Fibroblast of mammary gland (primary cell): ENCODE results near the gene TCF20.

Experiments used
- DNase-seq: peaks from one replicate; pipeline ENCODE4 v3.0.0-alpha.2; 2010; ENCODE audit warnings: low read depth
- H3K4me3 ChIP-seq: 2 replicates; pipeline ENCODE4 v1.5.1; 2011; ENCODE audit warnings: low read depth, mild to moderate bottlenecking, low read length, moderate library complexity; ENCODE audit not compliant: control insufficient read depth
- CTCF ChIP-seq: conservative IDR thresholded peaks from 2 replicates; pipeline ENCODE4 v1.5.1; 2011; ENCODE audit warnings: low read depth, low read length, inconsistent platforms; ENCODE audit not compliant: control insufficient read depth, insufficient read depth

Gene TCF20

DNA sequence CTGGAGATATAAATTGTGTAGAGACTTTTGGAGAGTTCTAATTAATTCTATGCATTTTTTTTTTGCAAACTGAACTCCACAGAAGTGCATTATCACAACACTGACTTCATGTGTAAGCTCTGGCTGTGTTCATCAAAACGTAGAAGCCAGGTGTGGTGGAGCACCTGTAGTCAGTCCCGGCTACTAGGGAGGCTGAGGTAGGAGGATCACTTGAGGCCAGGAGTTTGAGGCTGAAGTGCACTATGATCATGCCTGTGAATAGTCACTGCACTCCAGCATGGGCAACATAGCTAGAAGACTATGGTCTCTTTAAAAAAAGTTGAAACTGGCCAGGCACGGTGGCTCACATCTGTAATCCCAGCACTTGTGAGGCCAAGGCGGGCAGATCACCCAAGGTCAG is 20.6 kb downstream of the TCF20 start:
- H3K4me3 ChIP-seq = no peak overlapping the region
- no peak for TF ChIP-seq CTCF
- DNase-seq = no peak

GRCh38 chr22:42248995-42249394 is 21.5 kb downstream of the TCF20 start:
- no peak for DNase-seq
- H3K4me3 ChIP-seq = no peak overlapping the region
- TF ChIP-seq CTCF = no peak

DNA sequence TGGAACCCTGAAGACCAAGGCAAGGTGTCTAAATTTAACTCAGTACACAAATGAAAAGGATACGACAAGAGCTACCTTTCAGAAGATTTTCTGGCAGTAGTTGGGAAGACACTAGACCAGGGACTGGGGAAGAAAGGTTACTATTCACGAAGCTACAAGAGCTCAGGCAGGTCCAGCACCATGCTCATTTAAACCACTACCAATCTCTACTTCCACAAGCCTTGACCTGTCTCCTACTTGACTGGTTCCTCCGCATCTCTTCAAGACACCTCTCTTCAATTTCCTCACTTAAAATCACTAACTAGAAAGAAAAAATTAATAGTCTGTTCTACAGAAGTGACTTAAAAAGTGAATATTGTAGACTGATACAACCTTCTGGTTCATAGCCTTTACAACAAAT is 22.9 kb downstream of the TCF20 start:
- H3K4me3 ChIP-seq = no peak overlapping the region
- no peak for DNase-seq
- TF ChIP-seq CTCF = no peak

DNA sequence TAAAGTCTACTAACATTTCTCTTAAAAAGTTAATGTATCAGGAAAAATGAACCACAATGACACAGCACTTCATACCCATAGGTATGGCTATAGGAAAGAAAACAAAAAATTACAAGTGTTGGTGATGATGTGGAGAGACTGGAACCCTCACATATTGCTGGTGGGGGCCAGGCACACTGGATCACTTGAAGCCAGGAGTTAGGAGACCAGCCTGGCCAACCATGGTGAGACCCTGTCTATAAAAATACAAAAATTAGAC is 26.7 kb downstream of the TCF20 start:
- no peak for DNase-seq
- H3K4me3 ChIP-seq = no peak overlapping the region
- no peak for TF ChIP-seq CTCF

DNA sequence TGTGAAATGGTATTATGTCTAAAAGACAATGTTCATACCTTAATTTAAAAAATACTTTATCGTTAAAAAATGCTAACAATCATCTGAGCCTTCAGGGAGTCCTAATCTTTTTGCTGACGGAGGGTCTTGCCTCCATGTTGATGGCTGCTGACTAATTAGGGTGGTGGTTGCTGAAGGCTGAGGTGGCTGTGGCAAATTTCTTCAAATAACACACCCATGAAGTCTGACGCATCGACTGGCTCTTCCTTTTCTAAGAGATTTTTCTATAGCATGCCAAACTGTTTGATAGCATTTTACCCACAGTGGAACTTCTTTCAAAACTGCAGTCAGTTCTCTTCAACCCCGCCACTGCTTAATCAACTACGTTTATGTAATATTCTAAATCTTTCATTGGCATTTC is 33.6 kb downstream of the TCF20 start:
- no peak for TF ChIP-seq CTCF
- DNase-seq = no peak
- H3K4me3 ChIP-seq = no peak overlapping the region

- no peak overlapping the region for H3K4me3 ChIP-seq
- DNase-seq = no peak
- TF ChIP-seq CTCF = no peak
Measured at GRCh38 chr22:42236268-42236667, 34.2 kb downstream of the TCF20 start.

DNA sequence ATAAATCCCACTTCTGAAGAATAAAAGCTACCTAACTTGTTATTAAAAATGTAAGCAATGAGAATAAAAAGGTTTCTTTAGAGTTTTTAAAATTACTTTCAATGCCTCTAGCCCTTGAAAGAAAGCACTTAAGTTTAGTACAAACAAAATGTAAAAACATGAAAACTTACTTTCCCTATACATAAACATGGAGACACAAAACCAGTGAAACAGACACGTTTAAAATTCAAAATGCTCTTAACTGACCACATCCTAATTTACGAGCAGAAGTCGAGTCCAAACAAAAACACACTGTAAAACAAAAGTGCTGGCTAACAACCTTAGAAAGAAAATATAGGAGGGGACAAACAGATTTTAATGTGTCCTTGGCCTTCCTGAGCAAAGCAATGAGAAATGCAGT is 36.6 kb downstream of the TCF20 start:
- no peak for DNase-seq
- no peak overlapping the region for H3K4me3 ChIP-seq
- no peak for TF ChIP-seq CTCF
